HEK293 (cell line): ENCODE results near the gene NUP58.
A peak's percentile ranks its signal among the peaks of the same experiment; 100 is the strongest.

Source experiments
- BCL6B ChIP-seq: fragments of 450-650 bp; formaldehyde crosslinking; IDR thresholded peaks from 2 replicates; pipeline ENCODE4 v1.5.1; 2017; ENCODE audit warnings: missing biosample characterization, missing genetic modification characterization
- CTCF ChIP-seq: fragments of 450-650 bp; formaldehyde crosslinking; IDR thresholded peaks from 2 replicates; pipeline ENCODE4 v1.5.1; 2016; ENCODE audit warnings: missing biosample characterization, missing genetic modification characterization
- RBAK ChIP-seq: fragments of 450-650 bp; formaldehyde crosslinking; IDR thresholded peaks from 2 replicates; pipeline ENCODE4 v1.5.1; 2016; ENCODE audit warnings: missing biosample characterization, missing genetic modification characterization
- REPIN1 ChIP-seq: fragments of 450-650 bp; formaldehyde crosslinking; IDR thresholded peaks from 2 replicates; pipeline ENCODE4 v1.5.1; 2017; ENCODE audit warnings: missing biosample characterization, missing genetic modification characterization, low read depth
- SCRT2 ChIP-seq: fragments of 450-650 bp; formaldehyde crosslinking; IDR thresholded peaks from 2 replicates; pipeline ENCODE4 v1.5.1; 2016; ENCODE audit warnings: missing biosample characterization, missing genetic modification characterization
- ZBTB11 ChIP-seq: fragments of 450-650 bp; formaldehyde crosslinking; conservative IDR thresholded peaks from 2 replicates; pipeline ENCODE4 v1.5.1; 2016; ENCODE audit warnings: low read depth, missing biosample characterization, missing genetic modification characterization
- ZBTB17 ChIP-seq: fragments of 450-650 bp; formaldehyde crosslinking; IDR thresholded peaks from 2 replicates; pipeline ENCODE4 v1.5.1; 2016; ENCODE audit warnings: missing biosample characterization, missing genetic modification characterization
- ZBTB26 ChIP-seq: fragments of 450-650 bp; formaldehyde crosslinking; optimal IDR thresholded peaks from 2 replicates; pipeline ENCODE3; 2016; ENCODE audit warnings: missing biosample characterization, mild to moderate bottlenecking, missing genetic modification characterization
- ZFP3 ChIP-seq: fragments of 450-650 bp; formaldehyde crosslinking; IDR thresholded peaks from 2 replicates; pipeline ENCODE4 v1.5.1; 2016; ENCODE audit warnings: low read depth, missing biosample characterization, missing genetic modification characterization
- ZFP37 ChIP-seq: fragments of 450-650 bp; formaldehyde crosslinking; IDR thresholded peaks from 2 replicates; pipeline ENCODE4 v1.5.1; 2016; ENCODE audit warnings: missing biosample characterization, missing genetic modification characterization
- ZFP69B ChIP-seq: fragments of 450-650 bp; formaldehyde crosslinking; IDR thresholded peaks from 2 replicates; pipeline ENCODE4 v1.5.1; 2016; ENCODE audit warnings: missing biosample characterization, missing genetic modification characterization
- ZNF335 ChIP-seq: fragments of 450-650 bp; formaldehyde crosslinking; conservative IDR thresholded peaks from 2 replicates; pipeline ENCODE4 v1.5.1; 2016; ENCODE audit warnings: missing biosample characterization, missing genetic modification characterization
- ZNF354C ChIP-seq: fragments of 450-650 bp; formaldehyde crosslinking; IDR thresholded peaks from 2 replicates; pipeline ENCODE4 v1.5.1; 2016; ENCODE audit warnings: missing biosample characterization, missing genetic modification characterization, low read depth, borderline replicate concordance
- ZNF488 ChIP-seq: fragments of 450-650 bp; formaldehyde crosslinking; IDR thresholded peaks from 2 replicates; pipeline ENCODE4 v1.5.1; 2016; ENCODE audit warnings: missing biosample characterization, missing genetic modification characterization
- ZNF518A ChIP-seq: fragments of 450-650 bp; formaldehyde crosslinking; conservative IDR thresholded peaks from 2 replicates; pipeline ENCODE4 v1.5.1; 2016; ENCODE audit warnings: low read depth, missing biosample characterization, missing genetic modification characterization
- ZNF521 ChIP-seq: fragments of 450-650 bp; formaldehyde crosslinking; IDR thresholded peaks from 2 replicates; pipeline ENCODE4 v1.5.1; 2017; ENCODE audit warnings: missing biosample characterization, mild to moderate bottlenecking, missing genetic modification characterization
- ZNF580 ChIP-seq: fragments of 450-650 bp; formaldehyde crosslinking; IDR thresholded peaks from 2 replicates; pipeline ENCODE4 v1.5.1; 2016; ENCODE audit warnings: missing biosample characterization, missing genetic modification characterization
- ZNF701 ChIP-seq: fragments of 450-650 bp; formaldehyde crosslinking; IDR thresholded peaks from 2 replicates; pipeline ENCODE4 v1.5.1; 2016; ENCODE audit warnings: missing biosample characterization, missing genetic modification characterization
- ZNF704 ChIP-seq: fragments of 450-650 bp; formaldehyde crosslinking; IDR thresholded peaks from 2 replicates; pipeline ENCODE4 v1.5.1; 2016; ENCODE audit warnings: missing biosample characterization, missing genetic modification characterization

NUP58 gene

GRCh38 chr13:25372284-25373081 lies 71.1 kb downstream of the NUP58 start (continued):
- TF ChIP-seq SCRT2 (tag by site-specific recombination) (no peak), ZNF488 (no peak), ZBTB11 (tag by site-specific recombination) (no peak), ZFP69B (tag by site-specific recombination) (no peak), ZNF580 (tag by site-specific recombination) (no peak), ZNF518A (tag by site-specific recombination) (no peak), BCL6B (tag by site-specific recombination) (no peak), CTCF (tag by site-specific recombination) (0 out of 2 replicates have a peak, but pooled peaks have one; percentile 34), ZNF704 (tag by site-specific recombination) (no peak), ZNF521 (tag by site-specific recombination) (no peak), ZFP3 (tag by site-specific recombination) (no peak), ZNF354C (no peak), ZBTB26 (tag by site-specific recombination) (peak; percentile 82), ZFP37 (tag by site-specific recombination) (no peak), ZBTB17 (peak; percentile 25; the same call in 1 of the 2 replicates), RBAK (tag by site-specific recombination) (no peak), ZNF701 (tag by site-specific recombination) (no peak), ZNF335 (tag by site-specific recombination) (peak; percentile 34), REPIN1 (tag by site-specific recombination) (no peak)
